IPS-20b (cell line): ENCODE data around the gene CEP250.

Source experiments
- H3K27ac ChIP-seq: one replicate; pipeline ENCODE4 v1.5.1; 2013; ENCODE audit warnings: low read length
- H3K27me3 ChIP-seq: 2 replicates; pipeline ENCODE4 v1.6.1; 2013; ENCODE audit warnings: mild to moderate bottlenecking, low read length, inconsistent platforms; ENCODE audit not compliant: insufficient read depth
- H3K36me3 ChIP-seq: 2 replicates; pipeline ENCODE4 v1.6.1; 2013; ENCODE audit warnings: low read depth, mild to moderate bottlenecking, inconsistent platforms, low read length, moderate library complexity; ENCODE audit not compliant: insufficient read depth
- H3K4me1 ChIP-seq: 2 replicates; pipeline ENCODE4 v1.6.1; 2013; ENCODE audit warnings: mild to moderate bottlenecking, control low read depth, inconsistent platforms, low read length, moderate library complexity; ENCODE audit not compliant: insufficient read depth
- H3K4me3 ChIP-seq: 2 replicates; pipeline ENCODE4 v1.5.1; 2013; ENCODE audit warnings: mild to moderate bottlenecking, low read length, inconsistent platforms
- H3K9ac ChIP-seq: 2 replicates; pipeline ENCODE4 v1.6.1; 2013; ENCODE audit warnings: low read depth, mild to moderate bottlenecking, inconsistent platforms, low read length, moderate library complexity
- H3K9me3 ChIP-seq: 2 replicates; pipeline ENCODE4 v1.6.1; 2013; ENCODE audit warnings: mild to moderate bottlenecking, low read depth, low read length, inconsistent platforms; ENCODE audit not compliant: insufficient read depth

Gene CEP250

GRCh38 chr20:35476288-35476687, 20.9 kb downstream of the CEP250 start:
- Histone ChIP-seq H3K36me3 (peaks cover 92% of the 10 kb centered on the region), H3K9ac (no peak overlapping the region), H3K9me3 (no peaks in the 10 kb centered on the region), H3K4me3 (no peak overlapping the region), H3K27me3 (no peaks in the 10 kb centered on the region), H3K27ac (no peak overlapping the region), H3K4me1 (no peaks in the 10 kb centered on the region)

GRCh38 chr20:35478804-35479472, 23.5 kb downstream of the CEP250 start:
- H3K4me1 ChIP-seq = no peaks in the 10 kb centered on the region
- no peak overlapping the region for H3K4me3 ChIP-seq
- H3K27ac ChIP-seq = no peak overlapping the region
- H3K27me3 ChIP-seq = no peaks in the 10 kb centered on the region
- H3K9me3 ChIP-seq = no peaks in the 10 kb centered on the region
- no peak overlapping the region for H3K9ac ChIP-seq
- H3K36me3 ChIP-seq = peaks cover 79% of the 10 kb centered on the region

- Histone ChIP-seq H3K4me3 (no peak overlapping the region), H3K9ac (no peak overlapping the region), H3K4me1 (no peaks in the 10 kb centered on the region), H3K36me3 (peaks cover 79% of the 10 kb centered on the region), H3K27me3 (no peaks in the 10 kb centered on the region), H3K27ac (no peak overlapping the region), H3K9me3 (no peaks in the 10 kb centered on the region)
Measured at GRCh38 chr20:35479798-35480197, 24.4 kb downstream of the CEP250 start.

GRCh38 chr20:35487479-35487878, 32.1 kb downstream of the CEP250 start:
- Histone ChIP-seq H3K9me3 (no peaks in the 10 kb centered on the region), H3K4me1 (no peaks in the 10 kb centered on the region), H3K27me3 (no peaks in the 10 kb centered on the region), H3K27ac (no peak overlapping the region), H3K4me3 (no peak overlapping the region), H3K36me3 (peaks cover 66% of the 10 kb centered on the region), H3K9ac (no peak overlapping the region)

- no peak overlapping the region for H3K9ac ChIP-seq
Measured at GRCh38 chr20:35489717-35490116, 34.3 kb downstream of the CEP250 start.

GRCh38 chr20:35490736-35491181, 35.4 kb downstream of the CEP250 start:
- Histone ChIP-seq H3K27me3 (no peaks in the 10 kb centered on the region), H3K36me3 (peaks cover 79% of the 10 kb centered on the region), H3K4me1 (no peaks in the 10 kb centered on the region), H3K27ac (no peak overlapping the region), H3K9me3 (no peaks in the 10 kb centered on the region), H3K9ac (no peak overlapping the region), H3K4me3 (no peak overlapping the region)

More at GRCh38 chr20:35489717-35490116, 34.3 kb downstream of the CEP250 start:
- H3K27me3 ChIP-seq = no peaks in the 10 kb centered on the region
- no peaks in the 10 kb centered on the region for H3K4me1 ChIP-seq
- no peak overlapping the region for H3K4me3 ChIP-seq
- no peaks in the 10 kb centered on the region for H3K9me3 ChIP-seq
- no peak overlapping the region for H3K27ac ChIP-seq
- peaks cover 74% of the 10 kb centered on the region for H3K36me3 ChIP-seq

GRCh38 chr20:35491823-35492222, 36.4 kb downstream of the CEP250 start:
- H3K9ac ChIP-seq = no peak overlapping the region

GRCh38 chr20:35492352-35492751, 37.0 kb downstream of the CEP250 start:
- Histone ChIP-seq H3K4me3 (no peak overlapping the region), H3K9me3 (no peaks in the 10 kb centered on the region), H3K9ac (no peak overlapping the region), H3K36me3 (peaks cover 82% of the 10 kb centered on the region), H3K27me3 (no peaks in the 10 kb centered on the region), H3K4me1 (no peaks in the 10 kb centered on the region), H3K27ac (no peak overlapping the region)

More at GRCh38 chr20:35491823-35492222, 36.4 kb downstream of the CEP250 start:
- Histone ChIP-seq H3K36me3 (peaks cover 80% of the 10 kb centered on the region), H3K27ac (no peak overlapping the region), H3K4me1 (no peaks in the 10 kb centered on the region), H3K4me3 (no peak overlapping the region), H3K27me3 (no peaks in the 10 kb centered on the region), H3K9me3 (no peaks in the 10 kb centered on the region)

GRCh38 chr20:35496481-35496880, 41.1 kb downstream of the CEP250 start:
- H3K27ac ChIP-seq = no peak overlapping the region
- H3K36me3 ChIP-seq = peaks cover 97% of the 10 kb centered on the region
- H3K4me3 ChIP-seq = no peak overlapping the region
- no peaks in the 10 kb centered on the region for H3K4me1 ChIP-seq
- no peaks in the 10 kb centered on the region for H3K9me3 ChIP-seq
- H3K9ac ChIP-seq = no peak overlapping the region
- no peaks in the 10 kb centered on the region for H3K27me3 ChIP-seq

- Histone ChIP-seq H3K27me3 (no peaks in the 10 kb centered on the region), H3K36me3 (peaks cover 97% of the 10 kb centered on the region), H3K27ac (no peak overlapping the region), H3K9me3 (no peaks in the 10 kb centered on the region), H3K4me1 (no peaks in the 10 kb centered on the region), H3K4me3 (no peak overlapping the region), H3K9ac (no peak overlapping the region)
Measured at GRCh38 chr20:35497320-35497719, 41.9 kb downstream of the CEP250 start.

GRCh38 chr20:35497780-35498189, 42.4 kb downstream of the CEP250 start:
- Histone ChIP-seq H3K27ac (no peak overlapping the region), H3K9ac (no peak overlapping the region), H3K4me3 (no peak overlapping the region), H3K9me3 (no peaks in the 10 kb centered on the region), H3K4me1 (no peaks in the 10 kb centered on the region), H3K36me3 (peaks cover 98% of the 10 kb centered on the region), H3K27me3 (no peaks in the 10 kb centered on the region)

GRCh38 chr20:35499271-35499670, 43.9 kb downstream of the CEP250 start:
- Histone ChIP-seq H3K4me1 (no peaks in the 10 kb centered on the region), H3K36me3 (peaks cover 98% of the 10 kb centered on the region), H3K27me3 (no peaks in the 10 kb centered on the region), H3K9ac (no peak overlapping the region), H3K9me3 (no peaks in the 10 kb centered on the region), H3K4me3 (no peak overlapping the region), H3K27ac (no peak overlapping the region)
